GM12878 (cell line): ENCODE data around the gene METTL21A. TPM values are rescaled to one million over a fixed set of nuclear protein-coding genes. Genes with fewer than 3 reads are reported as not detected.

ENCODE experiments used
- ATAC-seq: fragments of 200-7000 bp; cut with Tn5 transposase; 3 replicates; pipeline ENCODE4 v1.9.1; 2020; ENCODE audit warnings: mild to moderate bottlenecking, moderate library complexity
- BruUV-seq: library from RNA; stranded (reverse); fragments of 400-500 nt; replicated peaks from 2 replicates; lab custom pipeline; 2021; lab: Mats Ljungman, UMichigan
- CTCF ChIA-PET: fragments of 300-600 bp; sonication (Branson Sonifier 250); formaldehyde crosslinking; extraction: SDS; loops from one replicate; lab custom pipeline; 2021; ENCODE audit warnings: inconsistent platforms; lab: Yijun Ruan, JAX
- POLR2A ChIA-PET: fragments of 350-600 bp; formaldehyde crosslinking; extraction: SDS; loops from one replicate; lab custom pipeline; 2021; ENCODE audit warnings: inconsistent platforms; lab: Charles Lee
- RAD21 ChIA-PET: fragments of 300-600 bp; sonication (Branson Sonifier 250); formaldehyde crosslinking; loops from one replicate; lab custom pipeline; 2023; ENCODE audit warnings: antibody characterized with exemption; ENCODE audit not compliant: unreplicated experiment; lab: Charles Lee
- SMC1A ChIA-PET: fragments of 300-600 bp; sonication (Branson Sonifier 250); formaldehyde crosslinking; loops from one replicate; lab custom pipeline; 2023; ENCODE audit not compliant: unreplicated experiment, uncharacterized antibody; lab: Charles Lee
- DNase-seq: peaks from one replicate; pipeline ENCODE4 v3.0.0-alpha.2; 2011; ENCODE audit warnings: low read depth, low spot score
- FAIRE-seq: peaks from 3 replicates; lab custom pipeline; 2011; peaks lifted over from hg19 to GRCh38; lab: Jason Lieb, UNC
- H2AFZ ChIP-seq: 2 replicates; pipeline ENCODE4 v1.6.0; 2011; ENCODE audit warnings: low read depth, low read length, control low read depth; ENCODE audit not compliant: control insufficient read depth
- H3K27ac ChIP-seq: 2 replicates; pipeline ENCODE4 v1.5.1; 2011; ENCODE audit warnings: control low read depth; ENCODE audit not compliant: control insufficient read depth, insufficient read depth
- H3K27me3 ChIP-seq, 2 experiments: replicated peaks in 1 of 2; 2 replicates each; pipeline versions ENCODE4 v1.6.0 to v1.6.1; 2011; ENCODE audit warnings: low read length in 1 of 2; ENCODE audit not compliant: control insufficient read depth in 2 of 2, insufficient read depth in 2 of 2
- H3K36me3 ChIP-seq, 2 experiments: 2 replicates each; pipeline ENCODE4 v1.5.1; 2011; ENCODE audit warnings: low read length in 1 of 2; ENCODE audit not compliant: control insufficient read depth in 2 of 2, insufficient read depth in 2 of 2
- H3K4me1 ChIP-seq: 2 replicates; pipeline ENCODE4 v1.6.1; 2011; ENCODE audit warnings: mild to moderate bottlenecking, low read length, moderate library complexity, mixed read lengths; ENCODE audit not compliant: control insufficient read depth, insufficient read depth
- H3K4me2 ChIP-seq: 2 replicates; pipeline ENCODE4 v1.6.0; 2011; ENCODE audit warnings: control low read depth; ENCODE audit not compliant: control insufficient read depth, insufficient read depth
- H3K4me3 ChIP-seq: fragments of 200-600 bp; sonication (generic); 2 replicates; pipeline ENCODE4 v1.5.1; 2016
- H3K79me2 ChIP-seq: 2 replicates; pipeline ENCODE4 v1.6.0; 2011; ENCODE audit warnings: low read length; ENCODE audit not compliant: control insufficient read depth, insufficient read depth
- H3K9ac ChIP-seq: 2 replicates; pipeline ENCODE4 v1.8.0; 2011; ENCODE audit warnings: low read length, control low read depth, mixed read lengths; ENCODE audit not compliant: control insufficient read depth, insufficient read depth
- H3K9me3 ChIP-seq: replicated peaks from 3 replicates; pipeline ENCODE4 v1.5.1; 2011; ENCODE audit warnings: mild to moderate bottlenecking, low read length; ENCODE audit not compliant: control insufficient read depth, insufficient read depth
- H4K20me1 ChIP-seq: 2 replicates; pipeline ENCODE4 v1.6.0; 2011; ENCODE audit not compliant: control insufficient read depth, insufficient read depth
- CBX5 ChIP-seq: sonication (generic); IDR thresholded peaks from 2 replicates; pipeline ENCODE4 v1.6.1; 2016; ENCODE audit warnings: low read depth, moderate library complexity, mild to moderate bottlenecking, inconsistent platforms
- CHD4 ChIP-seq: fragments of 200-600 bp; sonication (generic); IDR thresholded peaks from 2 replicates; pipeline ENCODE4 v1.6.1; 2016; ENCODE audit warnings: mild to moderate bottlenecking
- IKZF1 ChIP-seq: fragments of 450-650 bp; conservative IDR thresholded peaks from 2 replicates; pipeline ENCODE4 v1.6.1; 2017; ENCODE audit warnings: antibody characterized with exemption, mild to moderate bottlenecking
- KLF5 ChIP-seq: fragments of 450-650 bp; IDR thresholded peaks from 2 replicates; pipeline ENCODE4 v1.6.1; 2014; ENCODE audit warnings: mild to moderate bottlenecking; ENCODE audit not compliant: partially characterized antibody
- MTA2 ChIP-seq: fragments of 450-650 bp; IDR thresholded peaks from 2 replicates; pipeline ENCODE4 v1.6.1; 2016; ENCODE audit warnings: low read depth, mild to moderate bottlenecking, moderate library complexity
- RUNX3 ChIP-seq: IDR thresholded peaks from 2 replicates; pipeline ENCODE4 v1.6.1; 2012; ENCODE audit warnings: low read length, inconsistent platforms
- YBX1 ChIP-seq: fragments of 450-650 bp; IDR thresholded peaks from 2 replicates; pipeline ENCODE4 v1.6.1; 2016; ENCODE audit warnings: antibody characterized with exemption
- WGBS: methylation state at CpG from one replicate; pipeline ENCODE4 v1.1.6; 2016; ENCODE audit warnings: low lambda C conversion rate; ENCODE audit not compliant: insufficient replicate concordance, insufficient coverage; ENCODE audit errors: missing lambda C conversion rate; 5-methylcytosine and 5-hydroxymethylcytosine counted together
- in situ Hi-C: fragments of 300-500 bp; cut with MboI; formaldehyde crosslinking; loops from 9 replicates; pipeline ENCODE4 v1.14.3; 2018; ENCODE audit warnings: mixed read lengths
- intact Hi-C: fragments of 100-400 bp; cut with micrococcal nuclease; formaldehyde crosslinking; loops from one replicate; pipeline ENCODE4 v1.14.2; 2022; ENCODE audit not compliant: unreplicated experiment
- polyA plus RNA-seq, 11 experiments: library from polyadenylated mRNA; depleted of rRNA in 4 of 11; unstranded in 6 of 11; stranded (reverse) in 5 of 11; fragments of >200 nt; fragmentation: Nextera tagmentation in 4 of 11; fragmentation: Illumina TruSeq in 1 of 11; extraction: Ambion mirVana in 4 of 11; extraction: Trizol in 1 of 11; gene quantifications; 1 replicate in 1 of 11; 2 replicates in 10 of 11; pipeline versions ENCODE4 v1.2.1 to v1.2.3, GENCODE V29; 2011 to 2016; ENCODE audit warnings: inconsistent platforms in 2 of 11, missing spikeins in 2 of 11, low read depth in 1 of 11
- total RNA-seq, 4 experiments: library from RNA; depleted of rRNA in 3 of 4; stranded (reverse); fragments of >200 nt in 3 of 4; fragmentation: Illumina TruSeq in 1 of 4; extraction: Trizol in 1 of 4; gene quantifications; 2 replicates each; pipeline versions ENCODE4 v1.2.1 to v1.2.3, GENCODE V29; 2013 to 2021
- TF ChIP-seq, protein P1 (sequence below): fragments of 450-650 bp; IDR thresholded peaks from 2 replicates; pipeline ENCODE4 v1.6.1; 2017; ENCODE audit warnings: mild to moderate bottlenecking, moderate library complexity
- TF ChIP-seq, protein P2 (sequence below): fragments of 150-350 bp; IDR thresholded peaks from 2 replicates; pipeline ENCODE4 v1.6.1; 2016; ENCODE audit warnings: low read depth, low read length

METTL21A gene
- total and polyA plus RNA-seq, 10 of the 15 experiments (the other 5 are each of a cell fraction or from before 2014, with no cell fraction given): 6.8 to 41.7 (median 27.8) TPM

DNA sequence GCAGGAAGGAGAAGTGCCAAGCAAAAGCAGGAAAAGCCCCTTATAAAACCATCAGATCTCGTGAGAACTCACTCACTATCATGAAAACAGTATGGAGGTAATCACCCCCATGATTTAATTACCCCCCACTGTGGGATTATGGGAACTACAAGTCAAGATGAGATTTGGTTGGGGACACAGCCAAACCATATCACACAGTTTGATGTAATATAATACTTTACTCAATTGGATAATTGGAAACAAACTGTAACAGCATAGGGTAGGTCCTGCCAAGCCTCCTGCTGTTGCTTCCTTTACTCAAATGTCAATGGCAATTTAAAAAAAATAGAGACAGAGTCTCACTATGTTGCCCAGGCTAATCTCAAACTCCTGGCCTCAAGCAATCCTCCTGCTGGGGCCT, 15.5 kb upstream of the METTL21A start:
- FAIRE-seq: no peak
- BruUV-seq: no TSS peak
- SMC1A ChIA-PET: no interaction called here
- H3K79me2 ChIP-seq: no peaks in the 10 kb centered on the region
- H3K4me3 ChIP-seq: no peak overlapping the region
- no peaks in the 10 kb centered on the region for H3K36me3 ChIP-seq
- ATAC-seq: no peak
- no peak overlapping the region for H3K9ac ChIP-seq
- H4K20me1 ChIP-seq: no peaks in the 10 kb centered on the region
- in situ Hi-C loops: no loop called here
- POLR2A ChIA-PET: no interaction called here
- CTCF ChIA-PET: interaction anchor here (0.6 kb wide), 1 partner anchor 208 kb away, joined by 3 read pairs; no protein-coding TSS in a partner anchor
- RAD21 ChIA-PET: no interaction called here
- H3K4me2 ChIP-seq: no peak overlapping the region
- TF ChIP-seq, protein P1, sequence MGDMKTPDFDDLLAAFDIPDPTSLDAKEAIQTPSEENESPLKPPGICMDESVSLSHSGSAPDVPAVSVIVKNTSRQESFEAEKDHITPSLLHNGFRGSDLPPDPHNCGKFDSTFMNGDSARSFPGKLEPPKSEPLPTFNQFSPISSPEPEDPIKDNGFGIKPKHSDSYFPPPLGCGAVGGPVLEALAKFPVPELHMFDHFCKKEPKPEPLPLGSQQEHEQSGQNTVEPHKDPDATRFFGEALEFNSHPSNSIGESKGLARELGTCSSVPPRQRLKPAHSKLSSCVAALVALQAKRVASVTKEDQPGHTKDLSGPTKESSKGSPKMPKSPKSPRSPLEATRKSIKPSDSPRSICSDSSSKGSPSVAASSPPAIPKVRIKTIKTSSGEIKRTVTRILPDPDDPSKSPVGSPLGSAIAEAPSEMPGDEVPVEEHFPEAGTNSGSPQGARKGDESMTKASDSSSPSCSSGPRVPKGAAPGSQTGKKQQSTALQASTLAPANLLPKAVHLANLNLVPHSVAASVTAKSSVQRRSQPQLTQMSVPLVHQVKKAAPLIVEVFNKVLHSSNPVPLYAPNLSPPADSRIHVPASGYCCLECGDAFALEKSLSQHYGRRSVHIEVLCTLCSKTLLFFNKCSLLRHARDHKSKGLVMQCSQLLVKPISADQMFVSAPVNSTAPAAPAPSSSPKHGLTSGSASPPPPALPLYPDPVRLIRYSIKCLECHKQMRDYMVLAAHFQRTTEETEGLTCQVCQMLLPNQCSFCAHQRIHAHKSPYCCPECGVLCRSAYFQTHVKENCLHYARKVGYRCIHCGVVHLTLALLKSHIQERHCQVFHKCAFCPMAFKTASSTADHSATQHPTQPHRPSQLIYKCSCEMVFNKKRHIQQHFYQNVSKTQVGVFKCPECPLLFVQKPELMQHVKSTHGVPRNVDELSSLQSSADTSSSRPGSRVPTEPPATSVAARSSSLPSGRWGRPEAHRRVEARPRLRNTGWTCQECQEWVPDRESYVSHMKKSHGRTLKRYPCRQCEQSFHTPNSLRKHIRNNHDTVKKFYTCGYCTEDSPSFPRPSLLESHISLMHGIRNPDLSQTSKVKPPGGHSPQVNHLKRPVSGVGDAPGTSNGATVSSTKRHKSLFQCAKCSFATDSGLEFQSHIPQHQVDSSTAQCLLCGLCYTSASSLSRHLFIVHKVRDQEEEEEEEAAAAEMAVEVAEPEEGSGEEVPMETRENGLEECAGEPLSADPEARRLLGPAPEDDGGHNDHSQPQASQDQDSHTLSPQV: no peak
- TF ChIP-seq KLF5 (no peak), YBX1 (no peak), CBX5 (no peak), MTA2 (no peak), CHD4 (no peak), RUNX3 (no peak), IKZF1 (no peak)
- TF ChIP-seq, protein P2, sequence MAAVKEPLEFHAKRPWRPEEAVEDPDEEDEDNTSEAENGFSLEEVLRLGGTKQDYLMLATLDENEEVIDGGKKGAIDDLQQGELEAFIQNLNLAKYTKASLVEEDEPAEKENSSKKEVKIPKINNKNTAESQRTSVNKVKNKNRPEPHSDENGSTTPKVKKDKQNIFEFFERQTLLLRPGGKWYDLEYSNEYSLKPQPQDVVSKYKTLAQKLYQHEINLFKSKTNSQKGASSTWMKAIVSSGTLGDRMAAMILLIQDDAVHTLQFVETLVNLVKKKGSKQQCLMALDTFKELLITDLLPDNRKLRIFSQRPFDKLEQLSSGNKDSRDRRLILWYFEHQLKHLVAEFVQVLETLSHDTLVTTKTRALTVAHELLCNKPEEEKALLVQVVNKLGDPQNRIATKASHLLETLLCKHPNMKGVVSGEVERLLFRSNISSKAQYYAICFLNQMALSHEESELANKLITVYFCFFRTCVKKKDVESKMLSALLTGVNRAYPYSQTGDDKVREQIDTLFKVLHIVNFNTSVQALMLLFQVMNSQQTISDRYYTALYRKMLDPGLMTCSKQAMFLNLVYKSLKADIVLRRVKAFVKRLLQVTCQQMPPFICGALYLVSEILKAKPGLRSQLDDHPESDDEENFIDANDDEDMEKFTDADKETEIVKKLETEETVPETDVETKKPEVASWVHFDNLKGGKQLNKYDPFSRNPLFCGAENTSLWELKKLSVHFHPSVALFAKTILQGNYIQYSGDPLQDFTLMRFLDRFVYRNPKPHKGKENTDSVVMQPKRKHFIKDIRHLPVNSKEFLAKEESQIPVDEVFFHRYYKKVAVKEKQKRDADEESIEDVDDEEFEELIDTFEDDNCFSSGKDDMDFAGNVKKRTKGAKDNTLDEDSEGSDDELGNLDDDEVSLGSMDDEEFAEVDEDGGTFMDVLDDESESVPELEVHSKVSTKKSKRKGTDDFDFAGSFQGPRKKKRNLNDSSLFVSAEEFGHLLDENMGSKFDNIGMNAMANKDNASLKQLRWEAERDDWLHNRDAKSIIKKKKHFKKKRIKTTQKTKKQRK: no peak
- no peak overlapping the region for H2AFZ ChIP-seq
- H3K9me3 ChIP-seq: peaks cover 11% of the 10 kb centered on the region; the same call in 1 of the 3 replicates
- no peaks in the 10 kb centered on the region for H3K4me1 ChIP-seq
- DNase-seq: no peak
- no peaks in the 10 kb centered on the region for H3K27me3 ChIP-seq
- intact Hi-C loops: no loop called here
- H3K27ac ChIP-seq: no peak overlapping the region
- 0% methylated on average over 1 of the region's 1 CpG for WGBS
